DMS79 treated with DMSO at 0.1 percent for 48 hours (cell line): ENCODE measurements around the gene ELOVL3.
"Not testable (repeated sequence)": the region's sequence is repeated elsewhere in the genome, so short reads cannot be mapped to it uniquely, and the experiment has no call there.

Source experiments
- DNase-seq: peaks from one replicate; lab custom pipeline; 2025; lab: John Stamatoyannopoulos, UW

The ELOVL3 gene, protein sequence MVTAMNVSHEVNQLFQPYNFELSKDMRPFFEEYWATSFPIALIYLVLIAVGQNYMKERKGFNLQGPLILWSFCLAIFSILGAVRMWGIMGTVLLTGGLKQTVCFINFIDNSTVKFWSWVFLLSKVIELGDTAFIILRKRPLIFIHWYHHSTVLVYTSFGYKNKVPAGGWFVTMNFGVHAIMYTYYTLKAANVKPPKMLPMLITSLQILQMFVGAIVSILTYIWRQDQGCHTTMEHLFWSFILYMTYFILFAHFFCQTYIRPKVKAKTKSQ

GRCh38 chr10:102225646-102226541 lies at the start of gene ELOVL3:
Gene ELOVL3 (plus strand): TSS chr10:102226299. CDS start chr10:102226549, 250 bp downstream.
- no peak for DNase-seq

DNA sequence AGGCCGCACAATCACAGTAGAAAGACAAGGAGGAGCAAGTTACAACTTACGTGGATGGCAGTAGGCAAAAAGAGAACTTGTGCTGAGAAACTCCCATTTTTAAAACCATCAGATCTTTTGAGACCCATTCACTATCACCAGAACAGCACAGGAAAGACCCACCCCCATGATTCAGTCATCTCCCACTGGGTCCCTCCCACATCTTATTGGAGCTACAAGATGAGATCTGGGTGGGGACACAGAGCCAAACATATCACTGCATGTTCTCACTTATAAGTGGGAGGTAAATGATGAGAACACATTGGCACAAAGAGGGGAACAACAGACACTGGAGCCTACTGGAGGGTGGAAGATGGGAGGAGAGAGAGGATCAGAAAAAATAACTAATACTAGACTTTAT lies 41.5 kb upstream of the ELOVL3 start:
- DNase-seq = no peak

- DNase-seq = no peak
Observed at GRCh38 chr10:102185272-102185671, 40.8 kb upstream of the ELOVL3 start.

DNA sequence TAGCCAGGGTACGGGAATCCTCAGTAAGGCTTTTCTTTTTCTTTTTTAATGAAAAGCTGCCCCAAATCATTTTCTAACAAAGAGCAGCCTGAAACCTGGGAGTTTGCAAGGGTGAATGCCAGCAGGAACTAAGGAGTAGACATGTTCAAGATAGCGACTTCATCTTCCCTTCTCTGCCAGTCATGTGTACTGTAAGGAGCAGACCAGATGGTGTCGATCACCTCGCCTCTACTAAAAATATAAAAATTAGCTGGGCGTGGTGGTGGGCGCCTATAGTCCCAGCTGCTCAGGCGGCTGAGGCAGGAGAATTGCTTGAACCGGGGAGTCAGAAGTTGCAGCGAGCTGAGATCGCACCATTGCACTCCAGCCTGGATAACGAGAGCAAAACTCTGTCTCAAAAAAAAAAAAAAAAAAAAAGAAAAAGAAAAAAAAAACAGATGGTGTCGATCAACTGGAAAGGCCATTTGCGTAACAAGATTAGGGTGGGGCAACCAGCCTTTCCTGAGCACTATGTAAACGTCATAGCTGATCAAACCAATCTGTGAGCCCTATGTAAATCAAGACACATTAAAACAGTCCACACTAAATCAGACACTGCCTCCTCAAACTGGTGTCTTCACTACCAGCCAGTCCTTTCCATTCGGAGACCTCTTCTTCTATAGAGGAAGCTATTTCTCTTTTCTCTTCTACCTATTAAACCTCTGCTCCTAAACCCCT lies 40.1 kb upstream of the ELOVL3 start:
- no peak for DNase-seq

DNA sequence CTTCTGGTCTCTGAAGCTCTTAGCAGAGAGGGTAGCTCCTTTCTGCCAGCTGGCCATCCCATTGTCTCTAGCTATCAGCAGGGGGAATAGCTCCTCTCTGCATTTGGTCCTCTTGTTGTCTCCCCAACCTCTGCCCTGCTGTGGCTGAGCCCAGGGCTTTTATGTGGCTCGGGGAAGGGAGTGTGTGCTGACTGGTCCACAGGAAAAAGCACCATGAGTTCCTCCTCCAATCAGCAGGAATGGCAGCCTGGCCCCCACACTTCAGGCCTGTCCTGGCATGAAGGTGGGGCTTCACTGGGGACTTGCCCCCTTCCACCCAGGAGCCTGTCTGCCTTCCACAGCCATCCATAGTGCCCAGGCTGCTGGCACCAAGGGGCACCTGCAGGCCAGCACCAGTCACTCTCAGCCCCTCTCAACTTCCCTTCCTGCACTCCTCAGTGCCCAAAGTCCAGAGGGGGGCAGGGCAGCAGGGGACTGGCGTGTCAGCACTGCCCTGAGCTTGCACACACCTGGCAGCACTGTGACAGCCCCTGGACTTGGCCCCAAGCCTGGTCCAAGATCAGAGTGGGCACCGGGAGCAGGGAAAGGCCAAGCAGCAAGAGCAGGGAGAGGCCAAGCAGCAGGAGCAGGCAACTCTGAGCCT lies 37.7 kb upstream of the ELOVL3 start:
- DNase-seq = no peak

DNA sequence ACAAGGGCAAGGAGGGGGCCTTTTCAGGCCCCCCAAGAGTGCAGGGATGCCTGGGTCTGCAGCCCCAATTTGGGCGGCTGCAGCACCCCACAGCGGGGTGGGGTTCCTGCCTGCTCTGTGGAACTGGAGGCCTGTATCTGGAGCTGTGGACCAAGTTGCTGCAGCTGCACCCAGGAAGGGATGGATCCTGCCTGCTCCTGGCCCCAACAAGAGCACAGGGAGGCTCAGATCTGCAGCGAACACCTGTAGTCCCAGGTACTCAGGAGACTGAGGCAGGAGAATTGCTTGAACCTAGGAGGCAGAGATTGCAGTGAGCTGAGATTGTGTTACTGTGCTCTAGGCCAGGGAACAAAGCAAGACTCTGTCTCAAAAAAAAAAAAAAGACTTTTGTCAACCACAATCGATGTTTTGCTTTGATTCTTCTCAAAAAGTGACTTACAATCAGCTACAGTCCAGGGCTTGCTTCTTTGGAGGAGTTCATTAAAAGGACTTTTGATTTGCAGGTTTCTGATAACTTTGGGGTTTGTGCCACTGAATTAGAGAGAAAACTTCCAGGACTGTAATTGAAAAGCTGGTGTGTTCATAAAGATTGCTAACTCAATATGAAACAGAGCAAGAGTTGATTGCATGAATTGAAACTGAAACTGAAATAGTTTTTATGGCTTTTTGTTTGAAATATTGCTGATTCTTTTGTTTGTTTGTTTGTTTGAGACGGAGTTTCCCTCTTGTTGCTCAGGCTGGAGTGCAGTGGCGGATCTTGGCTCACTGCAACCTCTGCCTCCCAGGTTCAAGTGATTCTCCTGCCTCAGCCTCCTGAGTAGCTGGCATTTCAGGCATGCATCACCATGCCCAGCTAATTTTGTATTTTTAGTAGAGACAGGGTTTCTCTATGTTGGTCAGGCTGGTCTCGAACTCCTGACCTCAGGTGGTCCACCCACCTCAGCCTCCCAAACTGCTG lies 36.9 kb upstream of the ELOVL3 start:
- not testable (repeated sequence) for DNase-seq

GRCh38 chr10:102191956-102192355 lies 34.1 kb upstream of the ELOVL3 start:
- DNase-seq = no peak

- DNase-seq = no peak
Observed at GRCh38 chr10:102195296-102195870, 30.7 kb upstream of the ELOVL3 start.

DNA sequence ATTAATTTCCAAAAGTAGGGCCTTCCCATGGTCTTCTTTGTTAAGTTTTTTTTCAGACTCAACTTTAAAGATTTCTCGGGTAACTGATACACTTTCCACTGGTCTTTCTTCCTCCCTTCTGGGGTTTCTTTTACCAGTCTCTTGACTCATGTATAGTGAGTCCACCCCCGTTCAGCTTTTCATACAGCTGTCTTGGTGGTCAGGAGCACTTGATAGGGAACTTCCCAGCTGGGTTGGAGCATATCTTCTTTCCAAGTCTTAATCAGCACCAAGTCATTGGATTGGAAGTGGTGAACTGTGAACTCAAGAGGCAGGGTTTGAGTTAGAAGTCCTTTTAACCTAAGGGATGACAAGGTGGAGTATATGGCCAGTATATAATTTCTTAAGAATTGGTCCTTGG lies 29.2 kb upstream of the ELOVL3 start:
- no peak for DNase-seq

- DNase-seq = no peak
Observed at GRCh38 chr10:102198027-102198426, 28.1 kb upstream of the ELOVL3 start.

DNA sequence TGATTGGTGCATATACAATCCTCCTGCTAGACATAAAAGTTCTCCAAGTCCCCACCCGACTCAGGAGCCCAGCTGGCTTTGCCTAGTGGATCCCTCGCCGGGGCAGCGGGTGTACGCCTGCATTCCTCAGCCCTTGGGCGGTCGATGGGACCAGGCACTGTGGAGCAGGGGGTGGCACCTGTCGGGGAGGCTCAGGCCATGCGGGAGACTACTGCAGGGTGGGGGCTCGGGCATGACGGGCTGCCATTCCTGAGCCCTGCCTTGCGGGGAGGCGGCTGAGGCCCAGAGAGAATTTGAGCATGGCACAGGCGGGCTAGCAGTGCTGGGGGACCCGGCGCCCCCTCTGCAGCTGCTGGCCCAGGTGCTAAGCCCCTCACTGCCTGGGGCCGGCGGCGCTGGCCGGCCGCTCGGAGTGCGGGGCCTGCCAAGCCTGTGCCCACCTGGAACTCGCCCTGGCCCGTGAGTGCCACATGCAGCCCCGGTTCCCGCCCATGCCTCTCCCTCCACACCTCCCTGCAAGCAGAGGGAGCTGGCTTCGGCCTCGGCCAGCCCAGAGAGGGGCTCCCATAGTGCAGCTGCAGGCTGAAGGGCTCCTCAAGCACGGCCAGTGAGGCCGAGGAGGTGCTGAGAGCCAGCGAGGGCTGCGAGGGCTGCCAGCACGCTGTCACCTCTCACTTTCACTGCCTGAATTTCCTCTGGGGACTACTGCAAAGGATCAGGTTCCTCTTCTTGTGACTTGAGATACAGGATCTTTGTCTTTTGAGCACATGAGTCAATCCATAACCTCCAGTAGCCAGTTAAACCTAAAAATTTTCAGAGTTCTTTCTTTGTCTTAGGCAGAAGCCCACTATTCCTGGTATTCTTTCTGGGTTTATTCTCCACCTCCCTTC lies 25.1 kb upstream of the ELOVL3 start:
- DNase-seq = no peak

- DNase-seq = no peak
Observed at GRCh38 chr10:102202386-102202785, 23.7 kb upstream of the ELOVL3 start.

DNA sequence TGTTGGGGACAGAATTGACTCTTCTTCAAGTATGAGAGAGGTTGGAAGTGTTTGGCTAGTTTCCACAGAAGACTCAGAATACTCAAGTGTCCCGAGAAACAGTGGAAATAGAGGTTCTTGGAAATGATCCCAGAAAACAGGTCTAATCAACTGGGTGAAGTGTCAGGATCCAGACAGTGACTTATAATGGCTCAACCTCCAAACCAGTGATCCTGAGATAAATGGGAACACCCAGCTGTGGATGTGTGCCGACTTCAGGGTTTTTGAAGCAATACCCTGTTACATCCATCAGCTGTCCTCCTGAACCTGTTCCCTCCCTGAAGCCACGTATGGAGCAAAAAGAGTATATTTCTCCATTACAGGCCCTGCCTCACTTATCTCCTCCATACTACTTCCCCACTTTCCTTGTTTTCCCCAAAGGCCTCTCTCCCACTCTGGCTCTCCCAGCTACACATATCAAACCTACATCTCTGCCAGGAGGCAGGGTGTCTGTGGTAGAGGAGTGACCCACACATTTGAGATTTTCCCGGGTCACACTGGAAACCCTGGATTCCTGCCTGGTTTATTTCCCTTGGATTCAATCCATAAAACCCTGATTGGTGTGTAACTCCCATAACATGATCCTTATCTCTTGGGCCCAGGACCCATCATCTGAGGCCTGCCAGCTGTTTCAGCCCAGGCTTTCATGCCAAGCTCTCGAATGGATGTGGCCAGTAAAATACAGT lies 17.6 kb upstream of the ELOVL3 start:
- no peak for DNase-seq

- no peak for DNase-seq
Observed at GRCh38 chr10:102211615-102212299, 14.3 kb upstream of the ELOVL3 start.

DNA sequence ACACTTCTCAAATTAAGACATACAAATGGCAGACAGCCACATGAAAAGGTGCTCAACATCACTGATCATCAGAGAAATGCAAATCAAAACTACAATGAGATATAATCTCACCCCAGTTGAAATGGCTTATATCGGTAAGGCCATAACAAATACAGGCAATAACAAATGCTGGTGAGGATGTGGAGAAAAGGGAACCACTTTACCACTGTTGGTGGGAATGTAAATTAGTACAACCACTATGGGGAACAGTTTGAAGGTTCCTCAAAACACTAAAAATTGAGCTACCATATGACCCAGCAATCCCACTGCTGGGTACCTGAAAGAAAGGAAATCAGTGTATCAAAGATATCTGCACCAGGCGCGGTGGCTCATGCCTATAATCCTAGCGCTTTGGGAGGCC lies 12.5 kb upstream of the ELOVL3 start:
- not testable (repeated sequence) for DNase-seq

DNA sequence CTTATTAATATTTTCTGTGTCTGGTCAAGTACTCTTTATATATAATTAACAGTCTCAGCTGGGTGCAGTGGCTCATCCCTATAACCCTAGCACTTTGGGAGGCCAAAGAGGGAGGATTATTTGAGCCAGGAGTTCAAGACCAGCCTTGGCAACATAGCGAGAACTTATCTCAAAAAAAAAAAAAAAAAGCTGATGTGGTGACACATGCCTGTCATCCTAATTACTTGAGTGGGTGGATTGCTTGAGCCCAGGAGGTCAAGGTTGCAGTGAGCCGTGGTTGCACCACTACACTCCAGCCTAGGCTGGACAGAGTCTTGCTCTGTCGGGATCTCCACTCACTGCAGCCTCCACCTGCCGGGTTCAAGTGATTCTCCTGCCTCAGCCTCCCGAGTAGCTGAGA lies 6.7 kb upstream of the ELOVL3 start:
- no peak for DNase-seq

GRCh38 chr10:102220612-102221011 lies 5.5 kb upstream of the ELOVL3 start:
- no peak for DNase-seq

DNA sequence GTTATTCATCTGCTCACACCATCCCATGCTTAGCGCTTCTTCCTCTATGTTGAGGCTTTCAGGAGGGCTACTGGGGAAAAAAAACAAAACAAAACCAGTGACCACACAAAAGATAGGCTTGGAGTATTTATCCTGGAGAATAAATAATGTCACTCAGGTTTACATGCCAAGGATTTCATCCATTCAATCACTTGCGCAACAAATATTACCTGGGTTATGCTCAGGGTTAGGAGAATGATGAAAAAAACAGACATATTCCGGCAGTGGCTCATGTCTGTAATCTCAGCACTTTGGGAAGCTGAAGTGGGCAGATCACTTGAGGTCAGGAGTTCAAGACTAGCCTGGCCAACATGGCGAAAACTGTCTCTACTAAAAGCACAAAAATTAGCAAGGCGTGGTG lies 3.3 kb upstream of the ELOVL3 start:
- DNase-seq = no peak

GRCh38 chr10:102226542-102226870 lies 407 bp downstream of the ELOVL3 start:
- no peak for DNase-seq
